GM12878 (cell line): ENCODE data around the gene LAMC3. TPM values are rescaled to one million over a fixed set of nuclear protein-coding genes. Genes with fewer than 3 reads are reported as not detected.

Experiments used
- ATAC-seq: fragments of 200-7000 bp; cut with Tn5 transposase; 3 replicates; pipeline ENCODE4 v1.9.1; 2020; ENCODE audit warnings: mild to moderate bottlenecking, moderate library complexity
- BruUV-seq: library from RNA; stranded (reverse); fragments of 400-500 nt; replicated peaks from 2 replicates; lab custom pipeline; 2021; lab: Mats Ljungman, UMichigan
- CTCF ChIA-PET: fragments of 300-600 bp; sonication (Branson Sonifier 250); formaldehyde crosslinking; extraction: SDS; loops from one replicate; lab custom pipeline; 2021; ENCODE audit warnings: inconsistent platforms; lab: Yijun Ruan, JAX
- POLR2A ChIA-PET: fragments of 350-600 bp; formaldehyde crosslinking; extraction: SDS; loops from one replicate; lab custom pipeline; 2021; ENCODE audit warnings: inconsistent platforms; lab: Charles Lee
- RAD21 ChIA-PET: fragments of 300-600 bp; sonication (Branson Sonifier 250); formaldehyde crosslinking; loops from one replicate; lab custom pipeline; 2023; ENCODE audit warnings: antibody characterized with exemption; ENCODE audit not compliant: unreplicated experiment; lab: Charles Lee
- SMC1A ChIA-PET: fragments of 300-600 bp; sonication (Branson Sonifier 250); formaldehyde crosslinking; loops from one replicate; lab custom pipeline; 2023; ENCODE audit not compliant: unreplicated experiment, uncharacterized antibody; lab: Charles Lee
- DNase-seq: peaks from one replicate; pipeline ENCODE4 v3.0.0-alpha.2; 2011; ENCODE audit warnings: low read depth, low spot score
- FAIRE-seq: peaks from 3 replicates; lab custom pipeline; 2011; peaks lifted over from hg19 to GRCh38; lab: Jason Lieb, UNC
- H2AFZ ChIP-seq: 2 replicates; pipeline ENCODE4 v1.6.0; 2011; ENCODE audit warnings: low read depth, low read length, control low read depth; ENCODE audit not compliant: control insufficient read depth
- H3K27ac ChIP-seq: 2 replicates; pipeline ENCODE4 v1.5.1; 2011; ENCODE audit warnings: control low read depth; ENCODE audit not compliant: control insufficient read depth, insufficient read depth
- H3K27me3 ChIP-seq, 2 experiments: replicated peaks in 1 of 2; 2 replicates each; pipeline versions ENCODE4 v1.6.0 to v1.6.1; 2011; ENCODE audit warnings: low read length in 1 of 2; ENCODE audit not compliant: control insufficient read depth in 2 of 2, insufficient read depth in 2 of 2
- H3K36me3 ChIP-seq, 2 experiments: 2 replicates each; pipeline ENCODE4 v1.5.1; 2011; ENCODE audit warnings: low read length in 1 of 2; ENCODE audit not compliant: control insufficient read depth in 2 of 2, insufficient read depth in 2 of 2
- H3K4me1 ChIP-seq: 2 replicates; pipeline ENCODE4 v1.6.1; 2011; ENCODE audit warnings: mild to moderate bottlenecking, low read length, moderate library complexity, mixed read lengths; ENCODE audit not compliant: control insufficient read depth, insufficient read depth
- H3K4me2 ChIP-seq: 2 replicates; pipeline ENCODE4 v1.6.0; 2011; ENCODE audit warnings: control low read depth; ENCODE audit not compliant: control insufficient read depth, insufficient read depth
- H3K4me3 ChIP-seq: fragments of 200-600 bp; sonication (generic); 2 replicates; pipeline ENCODE4 v1.5.1; 2016
- H3K79me2 ChIP-seq: 2 replicates; pipeline ENCODE4 v1.6.0; 2011; ENCODE audit warnings: low read length; ENCODE audit not compliant: control insufficient read depth, insufficient read depth
- H3K9ac ChIP-seq: 2 replicates; pipeline ENCODE4 v1.8.0; 2011; ENCODE audit warnings: low read length, control low read depth, mixed read lengths; ENCODE audit not compliant: control insufficient read depth, insufficient read depth
- H3K9me3 ChIP-seq: replicated peaks from 3 replicates; pipeline ENCODE4 v1.5.1; 2011; ENCODE audit warnings: mild to moderate bottlenecking, low read length; ENCODE audit not compliant: control insufficient read depth, insufficient read depth
- H4K20me1 ChIP-seq: 2 replicates; pipeline ENCODE4 v1.6.0; 2011; ENCODE audit not compliant: control insufficient read depth, insufficient read depth
- EZH2 ChIP-seq: IDR thresholded peaks from 2 replicates; pipeline ENCODE4 v1.6.1; 2012; ENCODE audit warnings: low read depth, mild to moderate bottlenecking, control low read depth, inconsistent platforms, low read length, borderline replicate concordance; ENCODE audit not compliant: control insufficient read depth
- NRF1 ChIP-seq: conservative IDR thresholded peaks from 2 replicates; pipeline ENCODE4 v1.6.1; 2011; ENCODE audit warnings: mild to moderate bottlenecking, low read depth, low read length, improper control_type of control experiment
- PAX5 ChIP-seq: IDR thresholded peaks from 2 replicates; pipeline ENCODE4 v1.6.1; 2011; ENCODE audit warnings: low read depth, low read length, borderline replicate concordance
- POLR2AphosphoS5 ChIP-seq: IDR thresholded peaks from 2 replicates; pipeline ENCODE4 v1.6.1; 2011; ENCODE audit warnings: mild to moderate bottlenecking, low read length, inconsistent platforms
- RUNX3 ChIP-seq: IDR thresholded peaks from 2 replicates; pipeline ENCODE4 v1.6.1; 2012; ENCODE audit warnings: low read length, inconsistent platforms
- ZNF207 ChIP-seq: fragments of 450-650 bp; IDR thresholded peaks from 2 replicates; pipeline ENCODE4 v1.6.1; 2014; ENCODE audit warnings: antibody characterized with exemption, mild to moderate bottlenecking, borderline replicate concordance
- WGBS: methylation state at CpG from one replicate; pipeline ENCODE4 v1.1.6; 2016; ENCODE audit warnings: low lambda C conversion rate; ENCODE audit not compliant: insufficient replicate concordance, insufficient coverage; ENCODE audit errors: missing lambda C conversion rate; 5-methylcytosine and 5-hydroxymethylcytosine counted together
- in situ Hi-C: fragments of 300-500 bp; cut with MboI; formaldehyde crosslinking; loops from 9 replicates; pipeline ENCODE4 v1.14.3; 2018; ENCODE audit warnings: mixed read lengths
- intact Hi-C: fragments of 100-400 bp; cut with micrococcal nuclease; formaldehyde crosslinking; loops from one replicate; pipeline ENCODE4 v1.14.2; 2022; ENCODE audit not compliant: unreplicated experiment
- polyA plus RNA-seq, 11 experiments: library from polyadenylated mRNA; depleted of rRNA in 4 of 11; unstranded in 6 of 11; stranded (reverse) in 5 of 11; fragments of >200 nt; fragmentation: Nextera tagmentation in 4 of 11; fragmentation: Illumina TruSeq in 1 of 11; extraction: Ambion mirVana in 4 of 11; extraction: Trizol in 1 of 11; gene quantifications; 1 replicate in 1 of 11; 2 replicates in 10 of 11; pipeline versions ENCODE4 v1.2.1 to v1.2.3, GENCODE V29; 2011 to 2016; ENCODE audit warnings: inconsistent platforms in 2 of 11, missing spikeins in 2 of 11, low read depth in 1 of 11
- total RNA-seq, 4 experiments: library from RNA; depleted of rRNA in 3 of 4; stranded (reverse); fragments of >200 nt in 3 of 4; fragmentation: Illumina TruSeq in 1 of 4; extraction: Trizol in 1 of 4; gene quantifications; 2 replicates each; pipeline versions ENCODE4 v1.2.1 to v1.2.3, GENCODE V29; 2013 to 2021
- TF ChIP-seq, protein P1 (sequence below): fragments of 450-650 bp; IDR thresholded peaks from 2 replicates; pipeline ENCODE4 v1.6.1; 2018; ENCODE audit warnings: borderline replicate concordance, mild to moderate bottlenecking; ENCODE audit not compliant: partially characterized antibody

LAMC3 gene
- total and polyA plus RNA-seq, 10 of the 15 experiments (the other 5 are each of a cell fraction or from before 2014, with no cell fraction given) = under 0.01 to 0.08 TPM; not detected in 8

DNA sequence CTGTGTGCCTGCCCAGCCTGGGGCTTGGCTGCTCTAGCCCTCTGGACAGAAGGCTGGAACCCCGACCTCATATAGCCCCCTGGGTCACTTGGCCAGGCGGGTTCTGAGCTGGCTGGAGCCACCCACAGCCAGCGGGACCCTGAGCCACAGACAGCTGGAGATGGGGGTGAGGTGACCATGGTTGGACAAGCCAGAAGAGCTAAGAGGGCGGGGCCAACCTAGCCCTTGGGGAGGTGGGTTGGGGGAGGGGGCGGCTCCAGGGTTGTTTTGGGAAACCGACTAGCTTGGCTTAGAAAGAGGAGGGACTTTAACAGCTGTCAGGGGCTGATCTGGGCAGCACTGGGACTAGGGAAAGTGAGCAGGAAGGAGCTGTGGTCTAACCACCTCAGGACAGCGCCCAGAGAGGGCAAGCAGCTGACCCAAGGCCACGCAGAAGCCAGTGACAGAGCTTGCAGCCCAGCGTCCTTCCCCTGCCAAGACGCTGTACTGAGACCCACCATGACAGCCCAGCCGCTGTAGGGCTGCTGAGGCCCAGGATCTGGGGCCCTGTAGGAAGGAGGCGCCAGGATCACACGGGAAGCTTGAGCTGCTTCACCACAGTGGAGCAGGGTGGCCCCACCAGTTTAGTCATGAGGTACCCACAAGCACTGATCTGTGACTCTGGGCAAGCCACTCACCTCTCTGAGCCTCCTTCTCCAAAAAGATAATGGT, 89.6 kb downstream of the LAMC3 start:
- Histone ChIP-seq H2AFZ (no peak overlapping the region), H3K9ac (no peak overlapping the region), H3K4me3 (no peak overlapping the region), H4K20me1 (no peaks in the 10 kb centered on the region), H3K27ac (no peak overlapping the region)
- RAD21 ChIA-PET = no interaction called here
- TF ChIP-seq PAX5 = no peak
- no peak for TF ChIP-seq EZH2
- no peak for TF ChIP-seq NRF1
- TF ChIP-seq POLR2AphosphoS5 = no peak
- TF ChIP-seq RUNX3 = no peak
- no peak for TF ChIP-seq ZNF207
- TF ChIP-seq, protein P1, sequence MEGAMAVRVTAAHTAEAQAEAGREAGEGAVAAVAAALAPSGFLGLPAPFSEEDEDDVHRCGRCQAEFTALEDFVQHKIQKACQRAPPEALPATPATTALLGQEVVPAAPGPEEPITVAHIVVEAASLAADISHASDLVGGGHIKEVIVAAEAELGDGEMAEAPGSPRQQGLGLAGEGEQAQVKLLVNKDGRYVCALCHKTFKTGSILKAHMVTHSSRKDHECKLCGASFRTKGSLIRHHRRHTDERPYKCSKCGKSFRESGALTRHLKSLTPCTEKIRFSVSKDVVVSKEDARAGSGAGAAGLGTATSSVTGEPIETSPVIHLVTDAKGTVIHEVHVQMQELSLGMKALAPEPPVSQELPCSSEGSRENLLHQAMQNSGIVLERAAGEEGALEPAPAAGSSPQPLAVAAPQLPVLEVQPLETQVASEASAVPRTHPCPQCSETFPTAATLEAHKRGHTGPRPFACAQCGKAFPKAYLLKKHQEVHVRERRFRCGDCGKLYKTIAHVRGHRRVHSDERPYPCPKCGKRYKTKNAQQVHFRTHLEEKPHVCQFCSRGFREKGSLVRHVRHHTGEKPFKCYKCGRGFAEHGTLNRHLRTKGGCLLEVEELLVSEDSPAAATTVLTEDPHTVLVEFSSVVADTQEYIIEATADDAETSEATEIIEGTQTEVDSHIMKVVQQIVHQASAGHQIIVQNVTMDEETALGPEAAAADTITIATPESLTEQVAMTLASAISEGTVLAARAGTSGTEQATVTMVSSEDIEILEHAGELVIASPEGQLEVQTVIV = no peak
- TF ChIP-seq, all 136 proteins: peak for 0
- ATAC-seq (peak; percentile 59), DNase-seq (no peak), FAIRE-seq (no peak)
- 3% methylated on average over 13 of the region's 13 CpGs for WGBS
- Histone ChIP-seq H3K36me3 (no peaks in the 10 kb centered on the region), H3K79me2 (no peaks in the 10 kb centered on the region), H3K9me3 (no peaks in the 10 kb centered on the region), H3K27me3 (peaks cover 8 to 13% of the 10 kb centered on the region in 2 experiments; a peak in 3 of 4 replicates), H3K4me2 (no peak overlapping the region), H3K4me1 (no peaks in the 10 kb centered on the region; the same call in 1 of the 2 replicates)
- ChIA-PET SMC1A (no interaction called here), CTCF (no interaction called here), POLR2A (no interaction called here)
- in situ Hi-C loops (no loop called here), intact Hi-C loops (no loop called here)
- no TSS peak for BruUV-seq
